HL-60 (cell line): Measurements from ENCODE around the gene PRKCG.
A peak's percentile ranks its signal among the peaks of the same experiment; 100 is the strongest.

Experiments
- DNase-seq, 2 experiments: peaks; one replicate each; pipeline ENCODE4 v3.0.0-alpha.2; 2010 to 2020; ENCODE audit warnings: low read depth in 1 of 2, low spot score in 1 of 2
- H3K27ac ChIP-seq: fragments of 250-450 bp; sonication (Bioruptor Pico); replicated peaks from 2 replicates; pipeline ENCODE4 v1.5.1; 2020; ENCODE audit warnings: mild to moderate bottlenecking, moderate library complexity
- H3K27me3 ChIP-seq: fragments of 250-450 bp; sonication (Bioruptor Pico); 2 replicates; pipeline ENCODE4 v1.5.1; 2021; ENCODE audit warnings: mild to moderate bottlenecking, moderate library complexity; ENCODE audit not compliant: insufficient read depth, poor library complexity, severe bottlenecking
- H3K4me3 ChIP-seq: replicated peaks from 2 replicates; pipeline ENCODE4 v1.5.1; 2011; ENCODE audit warnings: mild to moderate bottlenecking, control low read depth, low read length; ENCODE audit not compliant: insufficient read depth
- GABPA ChIP-seq: IDR thresholded peaks from 2 replicates; pipeline ENCODE4 v1.6.1; 2012; ENCODE audit warnings: low read depth
- POLR2AphosphoS5 ChIP-seq: IDR thresholded peaks from 2 replicates; pipeline ENCODE4 v1.6.1; 2012; ENCODE audit warnings: low read depth
- REST ChIP-seq: IDR thresholded peaks from 2 replicates; pipeline ENCODE4 v1.6.1; 2012; ENCODE audit warnings: low read depth; ENCODE audit not compliant: insufficient replicate concordance
- SPI1 ChIP-seq: IDR thresholded peaks from 2 replicates; pipeline ENCODE4 v1.6.1; 2012; ENCODE audit warnings: low read depth, mild to moderate bottlenecking, borderline replicate concordance
- TF ChIP-seq, protein P1 (sequence below): IDR thresholded peaks from one replicate; pipeline ENCODE4 v1.5.1; 2011; ENCODE audit warnings: low read length, control low read depth, inconsistent platforms; ENCODE audit not compliant: insufficient read depth

PRKCG gene

GRCh38 chr19:53897459-53897858 lies 15.5 kb downstream of the PRKCG start:
- Histone ChIP-seq H3K4me3 (no peak overlapping the region), H3K27ac (no peak overlapping the region), H3K27me3 (no peaks in the 10 kb centered on the region)
- no peak for DNase-seq
- TF ChIP-seq POLR2AphosphoS5 (no peak), SPI1 (no peak), GABPA (no peak), REST (no peak)
- TF ChIP-seq, protein P1, sequence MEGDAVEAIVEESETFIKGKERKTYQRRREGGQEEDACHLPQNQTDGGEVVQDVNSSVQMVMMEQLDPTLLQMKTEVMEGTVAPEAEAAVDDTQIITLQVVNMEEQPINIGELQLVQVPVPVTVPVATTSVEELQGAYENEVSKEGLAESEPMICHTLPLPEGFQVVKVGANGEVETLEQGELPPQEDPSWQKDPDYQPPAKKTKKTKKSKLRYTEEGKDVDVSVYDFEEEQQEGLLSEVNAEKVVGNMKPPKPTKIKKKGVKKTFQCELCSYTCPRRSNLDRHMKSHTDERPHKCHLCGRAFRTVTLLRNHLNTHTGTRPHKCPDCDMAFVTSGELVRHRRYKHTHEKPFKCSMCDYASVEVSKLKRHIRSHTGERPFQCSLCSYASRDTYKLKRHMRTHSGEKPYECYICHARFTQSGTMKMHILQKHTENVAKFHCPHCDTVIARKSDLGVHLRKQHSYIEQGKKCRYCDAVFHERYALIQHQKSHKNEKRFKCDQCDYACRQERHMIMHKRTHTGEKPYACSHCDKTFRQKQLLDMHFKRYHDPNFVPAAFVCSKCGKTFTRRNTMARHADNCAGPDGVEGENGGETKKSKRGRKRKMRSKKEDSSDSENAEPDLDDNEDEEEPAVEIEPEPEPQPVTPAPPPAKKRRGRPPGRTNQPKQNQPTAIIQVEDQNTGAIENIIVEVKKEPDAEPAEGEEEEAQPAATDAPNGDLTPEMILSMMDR = no peak

- Histone ChIP-seq H3K27ac (no peak overlapping the region), H3K27me3 (no peaks in the 10 kb centered on the region), H3K4me3 (no peak overlapping the region)
- no peak for DNase-seq
- TF ChIP-seq SPI1 = no peak
Measured at GRCh38 chr19:53898166-53898565, 16.2 kb downstream of the PRKCG start.

DNA sequence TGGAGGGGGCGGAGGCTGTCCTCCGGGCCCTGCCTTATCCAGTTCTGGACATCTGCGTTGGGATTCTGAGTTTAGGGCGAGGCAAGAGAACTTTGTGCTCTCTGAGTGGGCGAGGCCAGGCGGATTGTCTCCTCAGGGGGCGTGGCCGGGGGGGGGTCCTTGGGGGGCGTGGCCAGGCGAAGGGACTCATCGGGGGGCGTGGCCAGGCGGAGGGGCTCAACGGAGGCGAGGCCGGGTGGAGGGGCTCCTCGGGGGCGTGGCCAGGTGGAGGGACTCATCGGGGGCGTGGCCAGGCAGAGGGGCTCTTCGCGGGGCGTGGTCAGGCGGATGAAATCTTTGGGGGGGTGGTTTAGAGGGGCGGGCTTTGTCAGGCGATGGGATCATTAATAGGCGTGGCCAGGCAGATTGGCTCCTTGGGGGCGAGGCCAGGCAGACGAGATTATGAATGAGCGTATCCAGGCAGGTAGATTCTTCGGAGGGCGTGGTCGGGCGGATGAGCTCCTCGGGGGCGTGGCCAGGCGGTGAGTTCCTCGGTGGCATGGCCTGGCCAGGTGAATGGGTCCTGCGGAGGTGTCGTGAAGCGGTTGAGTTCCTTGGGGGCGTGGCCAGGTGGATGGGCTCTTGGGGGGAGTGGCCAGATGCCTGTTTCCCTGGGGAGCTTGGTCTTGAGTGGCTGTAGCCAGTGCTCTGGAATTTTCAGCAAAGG lies 16.8 kb downstream of the PRKCG start:
- Histone ChIP-seq H3K27ac (no peak overlapping the region), H3K4me3 (no peak overlapping the region), H3K27me3 (no peaks in the 10 kb centered on the region)
- no peak for DNase-seq
- TF ChIP-seq SPI1 (no peak), GABPA (no peak), POLR2AphosphoS5 (no peak)

- no peak for DNase-seq
- Histone ChIP-seq H3K27ac (no peak overlapping the region), H3K4me3 (no peak overlapping the region), H3K27me3 (no peaks in the 10 kb centered on the region)
- TF ChIP-seq POLR2AphosphoS5 (no peak), GABPA (no peak), SPI1 (no peak)
Measured at GRCh38 chr19:53900191-53900860, 18.3 kb downstream of the PRKCG start.

GRCh38 chr19:53903055-53903680 lies 21.2 kb downstream of the PRKCG start:
- TF ChIP-seq REST = peak; percentile 97
- TF ChIP-seq, protein P1 = no peak
- TF ChIP-seq SPI1 = no peak
- Histone ChIP-seq H3K27ac (no peak overlapping the region), H3K4me3 (no peak overlapping the region), H3K27me3 (peaks cover 17% of the 10 kb centered on the region)
- DNase-seq = no peak
